NCI-H2029 treated with DMSO at 0.1 percent for 48 hours (cell line): ENCODE data around the gene GUCY2C.

Experiments
- DNase-seq: peaks from one replicate; lab custom pipeline; 2025; lab: John Stamatoyannopoulos, UW

GUCY2C gene

GRCh38 chr12:14570231-14570630 lies 126.2 kb downstream of the GUCY2C start:
- no peak for DNase-seq

- no peak for DNase-seq
Observed at GRCh38 chr12:14567351-14568162, 128.8 kb downstream of the GUCY2C start, which contains the start of gene PLBD1. Gene PLBD1, minus strand, starts transcription at chr12:14567883. Its CDS starts 187 bp downstream, at chr12:14567696.

- no peak for DNase-seq
Observed at GRCh38 chr12:14564336-14564959, 132.0 kb downstream of the GUCY2C start.

GRCh38 chr12:14563046-14563445 lies 133.4 kb downstream of the GUCY2C start:
- no peak for DNase-seq
